HEK293T (cell line): ENCODE results near the gene MUTYH.

Source experiments
- CTCF ChIA-PET: fragments of 350-600 bp; formaldehyde crosslinking; extraction: SDS; loops from one replicate; lab custom pipeline; 2021; ENCODE audit warnings: antibody characterized with exemption, inconsistent platforms; lab: Yijun Ruan, JAX
- POLR2A ChIA-PET: fragments of 350-600 bp; formaldehyde crosslinking; extraction: SDS; loops from one replicate; lab custom pipeline; 2020; ENCODE audit warnings: antibody characterized with exemption, inconsistent platforms; lab: Yijun Ruan, JAX
- DNase-seq: peaks from one replicate; pipeline ENCODE4 v3.0.0; 2012; ENCODE audit warnings: mixed read lengths; ENCODE audit errors: extremely low spot score
- ARNT ChIP-seq: fragments of 450-650 bp; IDR thresholded peaks from 2 replicates; pipeline ENCODE4 v1.6.1; 2017; ENCODE audit warnings: mild to moderate bottlenecking
- BHLHE40 ChIP-seq: fragments of 450-650 bp; IDR thresholded peaks from 2 replicates; pipeline ENCODE4 v1.6.1; 2016; ENCODE audit warnings: mild to moderate bottlenecking, moderate library complexity, borderline replicate concordance
- CTBP1 ChIP-seq: fragments of 450-650 bp; IDR thresholded peaks from 2 replicates; pipeline ENCODE4 v1.6.1; 2016; ENCODE audit warnings: borderline replicate concordance
- ELF4 ChIP-seq: fragments of 450-650 bp; IDR thresholded peaks from 2 replicates; pipeline ENCODE4 v1.6.1; 2017; ENCODE audit warnings: antibody characterized with exemption
- FOXA1 ChIP-seq: fragments of 450-650 bp; IDR thresholded peaks from 2 replicates; pipeline ENCODE4 v1.6.1; 2016; ENCODE audit warnings: mild to moderate bottlenecking
- FOXK2 ChIP-seq: fragments of 450-650 bp; IDR thresholded peaks from 2 replicates; pipeline ENCODE4 v1.6.1; 2016; ENCODE audit warnings: mild to moderate bottlenecking
- FOXM1 ChIP-seq: fragments of 450-650 bp; IDR thresholded peaks from 2 replicates; pipeline ENCODE4 v1.6.1; 2017; ENCODE audit warnings: mild to moderate bottlenecking, borderline replicate concordance
- HDGF ChIP-seq: fragments of 450-650 bp; IDR thresholded peaks from 2 replicates; pipeline ENCODE4 v1.6.1; 2017; ENCODE audit warnings: antibody characterized with exemption, borderline replicate concordance
- L3MBTL2 ChIP-seq: fragments of 450-650 bp; conservative IDR thresholded peaks from 2 replicates; pipeline ENCODE4 v1.6.1; 2016; ENCODE audit warnings: mild to moderate bottlenecking
- LEF1 ChIP-seq: fragments of 450-650 bp; IDR thresholded peaks from 2 replicates; pipeline ENCODE4 v1.6.1; 2017; ENCODE audit warnings: mild to moderate bottlenecking, borderline replicate concordance
- NFRKB ChIP-seq: fragments of 450-650 bp; IDR thresholded peaks from 2 replicates; pipeline ENCODE4 v1.6.1; 2016; ENCODE audit warnings: mild to moderate bottlenecking, moderate library complexity
- PKNOX1 ChIP-seq: fragments of 450-650 bp; IDR thresholded peaks from 2 replicates; pipeline ENCODE4 v1.6.1; 2016
- SP1 ChIP-seq: fragments of 450-650 bp; IDR thresholded peaks from 2 replicates; pipeline ENCODE4 v1.6.1; 2017
- SUZ12 ChIP-seq: fragments of 450-650 bp; IDR thresholded peaks from 2 replicates; pipeline ENCODE4 v1.6.1; 2016; ENCODE audit warnings: mild to moderate bottlenecking
- TARDBP ChIP-seq: fragments of 450-650 bp; IDR thresholded peaks from 2 replicates; pipeline ENCODE4 v1.6.1; 2016
- ZNF384 ChIP-seq: fragments of 450-650 bp; IDR thresholded peaks from 2 replicates; pipeline ENCODE4 v1.6.1; 2016

MUTYH gene

GRCh38 chr1:45354838-45355237, 14.6 kb upstream of the MUTYH start:
- CTCF ChIA-PET = interaction anchor here (0.6 to 1.7 kb wide), 3 partner anchors 8 to 212 kb away, joined by 5 to 9 read pairs (median 6); no protein-coding TSS in a partner anchor
- POLR2A ChIA-PET = interaction anchor here (1.7 to 3.7 kb wide), 2 partner anchors 15 to 51 kb away, joined by 6 to 37 read pairs; partner anchors contain the start of genes MUTYH and TOE1
- DNase-seq = no peak
- TF ChIP-seq SUZ12 = no peak
- no peak for TF ChIP-seq LEF1
- TF ChIP-seq SP1 = no peak
- TF ChIP-seq FOXA1 = no peak
- TF ChIP-seq HDGF = no peak
- TF ChIP-seq FOXM1 = no peak
- TF ChIP-seq ELF4 = no peak

GRCh38 chr1:45353685-45354084, 13.4 kb upstream of the MUTYH start:
- ChIA-PET POLR2A (interaction anchor here (7.8 kb wide), 1 partner anchor 14 kb away, joined by 77 read pairs; the partner anchor contains the start of genes MUTYH and TOE1), CTCF (interaction anchor here (1.4 kb wide), 1 partner anchor 139 kb away, joined by 5 read pairs; no protein-coding TSS in a partner anchor)
- TF ChIP-seq NFRKB (no peak), FOXM1 (no peak), HDGF (no peak), LEF1 (no peak), SUZ12 (no peak), FOXK2 (no peak), L3MBTL2 (no peak), BHLHE40 (no peak), ELF4 (no peak), ARNT (no peak), PKNOX1 (no peak), FOXA1 (no peak)
- DNase-seq = no peak

- ChIA-PET POLR2A (interaction anchor here (7.8 kb wide), 1 partner anchor 12 kb away, joined by 77 read pairs; the partner anchor contains the start of genes MUTYH and TOE1), CTCF (interaction anchor here (1.1 kb wide), 1 partner anchor 9 kb away, joined by 3 read pairs; no protein-coding TSS in a partner anchor)
- DNase-seq = no peak
- TF ChIP-seq SP1 = no peak
- no peak for TF ChIP-seq L3MBTL2
- TF ChIP-seq ZNF384 = no peak
- no peak for TF ChIP-seq SUZ12
- TF ChIP-seq FOXM1 = no peak
- no peak for TF ChIP-seq CTBP1
- no peak for TF ChIP-seq LEF1
- no peak for TF ChIP-seq TARDBP
- no peak for TF ChIP-seq FOXA1
- TF ChIP-seq ELF4 = no peak
- no peak for TF ChIP-seq NFRKB
- no peak for TF ChIP-seq PKNOX1
- no peak for TF ChIP-seq HDGF
- no peak for TF ChIP-seq BHLHE40
- no peak for TF ChIP-seq ARNT
- TF ChIP-seq FOXK2 = no peak
Measured at GRCh38 chr1:45351508-45351907, 11.3 kb upstream of the MUTYH start.

- ChIA-PET CTCF (interaction anchor here (0.6 to 1.1 kb wide), 3 partner anchors 9 to 23 kb away, joined by 3 to 4 read pairs (median 4); no protein-coding TSS in a partner anchor), POLR2A (interaction anchor here (1.3 to 7.8 kb wide), 5 partner anchors 9 to 338 kb away, joined by 3 to 77 read pairs (median 7); partner anchors contain the start of genes CCDC163, HECTD3, MMACHC and MUTYH)
- DNase-seq = no peak
- no peak for TF ChIP-seq BHLHE40
- no peak for TF ChIP-seq FOXK2
- no peak for TF ChIP-seq CTBP1
- TF ChIP-seq LEF1 = no peak
- TF ChIP-seq L3MBTL2 = no peak
- TF ChIP-seq PKNOX1 = no peak
- TF ChIP-seq ELF4 = no peak
- TF ChIP-seq SUZ12 = no peak
- TF ChIP-seq ARNT = no peak
- TF ChIP-seq SP1 = no peak
- TF ChIP-seq FOXA1 = no peak
- TF ChIP-seq NFRKB = no peak
- no peak for TF ChIP-seq HDGF
- TF ChIP-seq FOXM1 = no peak
- TF ChIP-seq TARDBP = no peak
- no peak for TF ChIP-seq ZNF384
Measured at GRCh38 chr1:45348966-45349677, 8.9 kb upstream of the MUTYH start.

- DNase-seq = no peak
- CTCF ChIA-PET = interaction anchor here (1.0 to 1.1 kb wide), 2 partner anchors 10 to 11 kb away, joined by 3 to 4 read pairs; no protein-coding TSS in a partner anchor
- POLR2A ChIA-PET = interaction anchor here (1.1 to 7.8 kb wide), 7 partner anchors 9 to 338 kb away, joined by 3 to 77 read pairs (median 6); partner anchors contain the start of genes CCDC163, HECTD3, MMACHC and MUTYH
- no peak for TF ChIP-seq ZNF384
- TF ChIP-seq SUZ12 = no peak
- no peak for TF ChIP-seq FOXA1
- TF ChIP-seq CTBP1 = no peak
- no peak for TF ChIP-seq L3MBTL2
Measured at GRCh38 chr1:45348609-45348965, 8.3 kb upstream of the MUTYH start.
